Breast epithelium (tissue), 3 donors: Measurements from ENCODE around the gene PRKACA.

Source experiments
- CTCF ChIP-seq, 3 donors: fragments of 450-650 bp; IDR thresholded peaks; one replicate each; pipeline ENCODE4 v1.5.1; 2016 to 2017; ENCODE audit warnings: antibody characterized with exemption in 3 of 3, mild to moderate bottlenecking in 3 of 3, moderate library complexity in 3 of 3
- POLR2A ChIP-seq: fragments of 450-650 bp; IDR thresholded peaks from one replicate; pipeline ENCODE4 v1.6.1; 2016; ENCODE audit warnings: antibody characterized with exemption, mild to moderate bottlenecking, moderate library complexity

- TF ChIP-seq CTCF (IDR thresholded peaks at IDR 0.05) (no peak), POLR2A (no peak)
These were observed 5.4 kb upstream of the PRKACA start for GRCh38 chr19:14122924-14123323.
